Mucosa of stomach (tissue), 1 donor: ENCODE data around the gene LIPM.

Experiments used
- H3K27me3 ChIP-seq: one replicate; pipeline ENCODE4 v1.7.0; 2013; ENCODE audit warnings: mild to moderate bottlenecking, low read length; ENCODE audit not compliant: control insufficient read depth, insufficient read depth
- H3K36me3 ChIP-seq: one replicate; pipeline ENCODE4 v1.7.0; 2013; ENCODE audit warnings: low read length; ENCODE audit not compliant: control insufficient read depth, insufficient read depth
- H3K4me1 ChIP-seq: one replicate; pipeline ENCODE4 v1.7.0; 2013; ENCODE audit warnings: mild to moderate bottlenecking, low read length; ENCODE audit not compliant: control insufficient read depth, insufficient read depth
- H3K4me3 ChIP-seq: one replicate; pipeline ENCODE4 v1.7.0; 2013; ENCODE audit warnings: low read length
- H3K9ac ChIP-seq: one replicate; pipeline ENCODE4 v1.7.0; 2013; ENCODE audit warnings: mild to moderate bottlenecking, low read length, moderate library complexity
- H3K9me3 ChIP-seq: one replicate; pipeline ENCODE4 v1.7.0; 2013; ENCODE audit warnings: mild to moderate bottlenecking, low read length, moderate library complexity; ENCODE audit not compliant: control insufficient read depth
- donor health status: Pancreatic carcinoma.

The LIPM gene

GRCh38 chr10:88783724-88784123 lies 18.8 kb upstream of the LIPM start:
- Histone ChIP-seq H3K9ac (no peak overlapping the region), H3K27me3 (no peaks in the 10 kb centered on the region), H3K4me1 (no peaks in the 10 kb centered on the region), H3K9me3 (no peaks in the 10 kb centered on the region), H3K36me3 (no peaks in the 10 kb centered on the region), H3K4me3 (no peak overlapping the region)

GRCh38 chr10:88786032-88786770 lies 16.3 kb upstream of the LIPM start:
- Histone ChIP-seq H3K4me3 (no peak overlapping the region), H3K9me3 (no peaks in the 10 kb centered on the region), H3K4me1 (no peaks in the 10 kb centered on the region), H3K9ac (no peak overlapping the region), H3K27me3 (no peaks in the 10 kb centered on the region), H3K36me3 (no peaks in the 10 kb centered on the region)

- no peak overlapping the region for H3K4me3 ChIP-seq
- no peaks in the 10 kb centered on the region for H3K36me3 ChIP-seq
- H3K9ac ChIP-seq, result no peak overlapping the region
- no peaks in the 10 kb centered on the region for H3K27me3 ChIP-seq
- H3K9me3 ChIP-seq, result no peaks in the 10 kb centered on the region
- H3K4me1 ChIP-seq, result no peaks in the 10 kb centered on the region
These were observed 15.1 kb upstream of the LIPM start for GRCh38 chr10:88787463-88787862.

- no peak overlapping the region for H3K4me3 ChIP-seq
- H3K9me3 ChIP-seq, result no peaks in the 10 kb centered on the region
These were observed 13.6 kb upstream of the LIPM start for GRCh38 chr10:88788924-88789323.

GRCh38 chr10:88791924-88792323 lies 10.6 kb upstream of the LIPM start:
- H3K4me1 ChIP-seq, result no peaks in the 10 kb centered on the region
- no peaks in the 10 kb centered on the region for H3K27me3 ChIP-seq
- H3K9me3 ChIP-seq, result no peaks in the 10 kb centered on the region
- no peaks in the 10 kb centered on the region for H3K36me3 ChIP-seq
- no peak overlapping the region for H3K4me3 ChIP-seq
- no peak overlapping the region for H3K9ac ChIP-seq

More at GRCh38 chr10:88788924-88789323, 13.6 kb upstream of the LIPM start:
- no peaks in the 10 kb centered on the region for H3K4me1 ChIP-seq
- no peak overlapping the region for H3K9ac ChIP-seq
- H3K36me3 ChIP-seq, result no peaks in the 10 kb centered on the region
- no peaks in the 10 kb centered on the region for H3K27me3 ChIP-seq

GRCh38 chr10:88792661-88793060 lies 9.9 kb upstream of the LIPM start:
- Histone ChIP-seq H3K9ac (no peak overlapping the region), H3K4me1 (no peaks in the 10 kb centered on the region), H3K27me3 (no peaks in the 10 kb centered on the region), H3K4me3 (no peak overlapping the region), H3K36me3 (no peaks in the 10 kb centered on the region), H3K9me3 (no peaks in the 10 kb centered on the region)

- no peaks in the 10 kb centered on the region for H3K4me1 ChIP-seq
- H3K9ac ChIP-seq, result no peak overlapping the region
- H3K9me3 ChIP-seq, result no peaks in the 10 kb centered on the region
- H3K27me3 ChIP-seq, result no peaks in the 10 kb centered on the region
- H3K36me3 ChIP-seq, result no peaks in the 10 kb centered on the region
- no peak overlapping the region for H3K4me3 ChIP-seq
These were observed 8.7 kb upstream of the LIPM start for GRCh38 chr10:88793712-88794299.

- Histone ChIP-seq H3K9ac (no peak overlapping the region), H3K4me3 (no peak overlapping the region), H3K9me3 (no peaks in the 10 kb centered on the region), H3K4me1 (no peaks in the 10 kb centered on the region), H3K27me3 (no peaks in the 10 kb centered on the region), H3K36me3 (no peaks in the 10 kb centered on the region)
These were observed 7.8 kb upstream of the LIPM start for GRCh38 chr10:88794731-88795130.

- Histone ChIP-seq H3K9ac (no peak overlapping the region), H3K4me1 (no peaks in the 10 kb centered on the region), H3K27me3 (no peaks in the 10 kb centered on the region), H3K36me3 (no peaks in the 10 kb centered on the region), H3K4me3 (no peak overlapping the region), H3K9me3 (no peaks in the 10 kb centered on the region)
These were observed 2.1 kb upstream of the LIPM start for GRCh38 chr10:88800152-88801125.

GRCh38 chr10:88803641-88804040 lies 1.1 kb downstream of the LIPM start:
- H3K4me1 ChIP-seq, result no peaks in the 10 kb centered on the region

GRCh38 chr10:88804083-88804812 lies 1.7 kb downstream of the LIPM start:
- Histone ChIP-seq H3K4me1 (no peaks in the 10 kb centered on the region), H3K27me3 (no peaks in the 10 kb centered on the region), H3K36me3 (no peaks in the 10 kb centered on the region), H3K4me3 (no peak overlapping the region), H3K9me3 (no peaks in the 10 kb centered on the region), H3K9ac (no peak overlapping the region)

More at GRCh38 chr10:88803641-88804040, 1.1 kb downstream of the LIPM start:
- Histone ChIP-seq H3K9me3 (no peaks in the 10 kb centered on the region), H3K4me3 (no peak overlapping the region), H3K36me3 (no peaks in the 10 kb centered on the region), H3K27me3 (no peaks in the 10 kb centered on the region), H3K9ac (no peak overlapping the region)
